ENCODE results near the gene PNPLA2.

PNPLA2 gene

DNA sequence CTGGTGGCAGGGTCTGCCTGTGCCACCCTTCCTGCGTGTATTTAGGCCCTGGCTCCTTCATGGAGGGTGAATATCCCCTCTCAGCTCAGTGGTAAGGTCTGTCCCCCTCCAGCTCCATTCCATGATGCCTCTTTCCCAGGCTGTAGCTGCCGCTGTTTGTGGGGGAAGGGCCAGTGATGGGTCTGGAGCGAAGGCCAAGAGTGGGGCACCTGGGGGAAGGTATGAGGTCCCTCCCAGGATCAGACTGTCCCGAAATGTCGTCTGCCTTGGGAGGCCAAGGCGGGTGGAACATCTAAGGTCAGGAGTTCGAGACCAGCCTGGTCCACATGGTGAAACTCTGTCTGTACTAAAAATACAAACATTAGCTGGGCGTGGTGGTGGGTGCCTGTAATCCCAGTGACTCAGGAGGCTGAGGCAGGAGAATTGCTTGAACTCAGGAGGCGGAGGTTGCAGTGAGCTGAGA lies 15.2 kb downstream of the PNPLA2 start:
- no peak for TF ChIP-seq SIN3A (IDR thresholded peaks at IDR 0.05; ENCODE audit: borderline replicate concordance, insufficient read depth, low read length)
- TF ChIP-seq POLR2AphosphoS5 (IDR thresholded peaks at IDR 0.05; ENCODE audit: low read depth, low read length): no peak
- no peak for TF ChIP-seq FOXP2 (optimal IDR thresholded peaks at IDR 0.05; ENCODE audit: borderline replicate concordance, extremely low read depth, extremely low read length, insufficient read depth)
- TF ChIP-seq, protein P1, sequence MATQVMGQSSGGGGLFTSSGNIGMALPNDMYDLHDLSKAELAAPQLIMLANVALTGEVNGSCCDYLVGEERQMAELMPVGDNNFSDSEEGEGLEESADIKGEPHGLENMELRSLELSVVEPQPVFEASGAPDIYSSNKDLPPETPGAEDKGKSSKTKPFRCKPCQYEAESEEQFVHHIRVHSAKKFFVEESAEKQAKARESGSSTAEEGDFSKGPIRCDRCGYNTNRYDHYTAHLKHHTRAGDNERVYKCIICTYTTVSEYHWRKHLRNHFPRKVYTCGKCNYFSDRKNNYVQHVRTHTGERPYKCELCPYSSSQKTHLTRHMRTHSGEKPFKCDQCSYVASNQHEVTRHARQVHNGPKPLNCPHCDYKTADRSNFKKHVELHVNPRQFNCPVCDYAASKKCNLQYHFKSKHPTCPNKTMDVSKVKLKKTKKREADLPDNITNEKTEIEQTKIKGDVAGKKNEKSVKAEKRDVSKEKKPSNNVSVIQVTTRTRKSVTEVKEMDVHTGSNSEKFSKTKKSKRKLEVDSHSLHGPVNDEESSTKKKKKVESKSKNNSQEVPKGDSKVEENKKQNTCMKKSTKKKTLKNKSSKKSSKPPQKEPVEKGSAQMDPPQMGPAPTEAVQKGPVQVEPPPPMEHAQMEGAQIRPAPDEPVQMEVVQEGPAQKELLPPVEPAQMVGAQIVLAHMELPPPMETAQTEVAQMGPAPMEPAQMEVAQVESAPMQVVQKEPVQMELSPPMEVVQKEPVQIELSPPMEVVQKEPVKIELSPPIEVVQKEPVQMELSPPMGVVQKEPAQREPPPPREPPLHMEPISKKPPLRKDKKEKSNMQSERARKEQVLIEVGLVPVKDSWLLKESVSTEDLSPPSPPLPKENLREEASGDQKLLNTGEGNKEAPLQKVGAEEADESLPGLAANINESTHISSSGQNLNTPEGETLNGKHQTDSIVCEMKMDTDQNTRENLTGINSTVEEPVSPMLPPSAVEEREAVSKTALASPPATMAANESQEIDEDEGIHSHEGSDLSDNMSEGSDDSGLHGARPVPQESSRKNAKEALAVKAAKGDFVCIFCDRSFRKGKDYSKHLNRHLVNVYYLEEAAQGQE (IDR thresholded peaks at IDR 0.05; ENCODE audit: insufficient read depth in 1 of 2, low read depth in 2 of 2, low read length in 2 of 2): no peak

- no peak for TF ChIP-seq TAF1 (IDR thresholded peaks at IDR 0.05; ENCODE audit: borderline replicate concordance, insufficient read depth, low read length)
- TF ChIP-seq POLR2AphosphoS5 (IDR thresholded peaks at IDR 0.05; ENCODE audit: low read depth, low read length): no peak; the same call in 1 of the 2 replicates
- TF ChIP-seq, protein P1 (IDR thresholded peaks at IDR 0.05; ENCODE audit: insufficient read depth in 1 of 2, low read depth in 2 of 2, low read length in 2 of 2): no peak
These were observed 15.9 kb downstream of the PNPLA2 start for GRCh38 chr11:834371-835316.

DNA sequence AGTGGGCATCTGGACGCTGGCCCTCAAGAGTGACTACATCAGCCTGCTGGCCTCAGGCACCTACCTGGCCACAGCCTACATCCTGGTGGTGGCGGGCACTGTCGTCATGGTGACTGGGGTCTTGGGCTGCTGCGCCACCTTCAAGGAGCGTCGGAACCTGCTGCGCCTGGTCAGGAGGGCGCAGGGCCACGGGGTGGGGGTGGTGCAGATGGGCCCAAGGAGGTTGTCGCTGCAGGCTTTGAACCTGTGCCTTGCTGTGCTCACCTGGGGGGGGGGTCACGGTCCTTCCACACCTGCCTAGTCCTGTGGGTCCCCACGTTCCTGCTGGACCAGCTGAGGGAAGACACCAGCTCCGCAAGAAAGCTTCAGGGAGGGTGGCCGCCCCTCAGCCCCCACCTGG lies 17.6 kb downstream of the PNPLA2 start:
- TF ChIP-seq, protein P1 (IDR thresholded peaks at IDR 0.05; ENCODE audit: insufficient read depth in 1 of 2, low read depth in 2 of 2, low read length in 2 of 2): no peak
- TF ChIP-seq FOXP2 (optimal IDR thresholded peaks at IDR 0.05; ENCODE audit: borderline replicate concordance, extremely low read depth, extremely low read length, insufficient read depth): no peak
- TF ChIP-seq SIN3A (IDR thresholded peaks at IDR 0.05; ENCODE audit: borderline replicate concordance, insufficient read depth, low read length): no peak
- no peak; the same call in 1 of the 2 replicates for TF ChIP-seq POLR2AphosphoS5 (IDR thresholded peaks at IDR 0.05; ENCODE audit: low read depth, low read length)
- no peak for TF ChIP-seq TAF1 (IDR thresholded peaks at IDR 0.05; ENCODE audit: borderline replicate concordance, insufficient read depth, low read length)

DNA sequence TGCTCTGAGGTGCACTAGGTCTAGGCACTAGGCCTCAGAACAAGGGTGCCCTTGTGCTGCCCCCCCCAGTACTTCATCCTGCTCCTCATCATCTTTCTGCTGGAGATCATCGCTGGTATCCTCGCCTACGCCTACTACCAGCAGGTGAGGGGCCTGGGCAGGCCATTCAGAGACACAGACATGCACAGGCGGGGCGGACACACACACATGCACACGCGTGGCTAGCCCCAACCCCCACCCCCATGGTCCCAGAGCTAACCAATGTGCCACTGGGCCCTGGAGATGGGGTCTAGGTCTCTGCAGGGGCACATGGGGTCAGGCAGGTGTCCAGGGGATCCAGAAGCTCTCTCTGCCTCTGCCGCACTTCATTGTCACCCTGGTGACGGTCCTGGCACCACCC lies 18.0 kb downstream of the PNPLA2 start:
- TF ChIP-seq SIN3A (IDR thresholded peaks at IDR 0.05; ENCODE audit: borderline replicate concordance, insufficient read depth, low read length) (no peak), TAF1 (IDR thresholded peaks at IDR 0.05; ENCODE audit: borderline replicate concordance, insufficient read depth, low read length) (no peak), FOXP2 (optimal IDR thresholded peaks at IDR 0.05; ENCODE audit: borderline replicate concordance, extremely low read depth, extremely low read length, insufficient read depth) (no peak), POLR2AphosphoS5 (IDR thresholded peaks at IDR 0.05; ENCODE audit: low read depth, low read length) (0 out of 2 replicates have a peak, but pooled peaks have one; percentile 31)
- TF ChIP-seq, protein P1 (IDR thresholded peaks at IDR 0.05; ENCODE audit: insufficient read depth in 1 of 2, low read depth in 2 of 2, low read length in 2 of 2): no peak
